ENCODE results near the gene TMEM163. TPM values are rescaled to one million over a fixed set of nuclear protein-coding genes. Genes with fewer than 3 reads are reported as not detected.

TMEM163 gene
- polyA plus RNA-seq, 3 donors = 0.01 TPM; not detected in 2

DNA sequence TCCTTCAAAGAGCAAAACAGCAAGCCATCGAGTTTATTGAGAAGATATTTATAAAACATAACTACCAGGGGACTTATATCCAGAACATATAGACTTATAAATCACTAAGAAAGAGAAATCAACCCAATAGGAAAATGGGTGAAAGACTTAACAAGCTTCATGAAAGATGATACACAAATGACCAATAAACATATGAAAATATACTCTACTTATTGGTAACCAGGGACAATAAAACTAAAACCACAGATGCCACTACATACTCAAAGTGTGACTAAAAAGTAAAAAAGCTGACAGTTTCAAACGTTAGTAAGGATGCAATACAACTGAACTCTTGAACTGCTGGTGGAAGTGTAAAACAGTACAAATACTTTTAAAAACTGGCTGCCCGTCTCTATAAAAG is 154.3 kb downstream of the TMEM163 start:
- Mint-ChIP-seq H3K4me3 (no peak overlapping the region), H3K36me3 (no peaks in the 10 kb centered on the region), H3K4me1 (no peaks in the 10 kb centered on the region), H3K9me3 (peaks cover 0 to 2% (median 0%) of the 10 kb centered on the region in 7 donors), H3K27me3 (ENCODE audit: low read depth in 3 of 3) (peaks cover 2 to 6% (median 2%) of the 10 kb centered on the region in 3 donors), H3K27ac (no peak overlapping the region)
- Histone ChIP-seq H2AFZ (ENCODE audit: insufficient read depth, low read depth, low read length, poor library complexity, severe bottlenecking) (no peak overlapping the region), H3K36me3 (replicated peaks in 1 of 2; ENCODE audit: control insufficient read depth in 1 of 2, insufficient read depth in 2 of 2, low read length in 2 of 2) (no peaks in the 10 kb centered on the region), H3K9ac (ENCODE audit: insufficient read depth, low read length, poor library complexity, severe bottlenecking) (no peak overlapping the region), H3K4me2 (replicated peaks; ENCODE audit: extremely low read depth, low read length, poor library complexity, severe bottlenecking) (no peak overlapping the region), H3K9me3 (replicated peaks in 1 of 2; ENCODE audit: control insufficient read depth in 1 of 2, insufficient read depth in 1 of 2, low read length in 2 of 2) (no peaks in the 10 kb centered on the region), H3K27ac (ENCODE audit: low read depth in 1 of 2, low read length in 2 of 2) (no peak overlapping the region), H3K27me3 (ENCODE audit: control insufficient read depth in 2 of 2, insufficient read depth in 2 of 2, low read length in 2 of 2) (no peaks in the 10 kb centered on the region), H3K4me1 (ENCODE audit: control insufficient read depth in 1 of 2, insufficient read depth in 2 of 2, low read length in 2 of 2) (no peaks in the 10 kb centered on the region), H3K4me3 (replicated peaks in 1 of 3; ENCODE audit: low read depth in 2 of 3, low read length in 3 of 3) (no peak overlapping the region), H4K20me1 (ENCODE audit: insufficient read depth, low read length) (no peaks in the 10 kb centered on the region), H3K79me2 (ENCODE audit: insufficient read depth, low read length) (no peaks in the 10 kb centered on the region)
- intact Hi-C loops (cut with micrococcal nuclease) = no loop called here
- TF ChIP-seq, protein P1, sequence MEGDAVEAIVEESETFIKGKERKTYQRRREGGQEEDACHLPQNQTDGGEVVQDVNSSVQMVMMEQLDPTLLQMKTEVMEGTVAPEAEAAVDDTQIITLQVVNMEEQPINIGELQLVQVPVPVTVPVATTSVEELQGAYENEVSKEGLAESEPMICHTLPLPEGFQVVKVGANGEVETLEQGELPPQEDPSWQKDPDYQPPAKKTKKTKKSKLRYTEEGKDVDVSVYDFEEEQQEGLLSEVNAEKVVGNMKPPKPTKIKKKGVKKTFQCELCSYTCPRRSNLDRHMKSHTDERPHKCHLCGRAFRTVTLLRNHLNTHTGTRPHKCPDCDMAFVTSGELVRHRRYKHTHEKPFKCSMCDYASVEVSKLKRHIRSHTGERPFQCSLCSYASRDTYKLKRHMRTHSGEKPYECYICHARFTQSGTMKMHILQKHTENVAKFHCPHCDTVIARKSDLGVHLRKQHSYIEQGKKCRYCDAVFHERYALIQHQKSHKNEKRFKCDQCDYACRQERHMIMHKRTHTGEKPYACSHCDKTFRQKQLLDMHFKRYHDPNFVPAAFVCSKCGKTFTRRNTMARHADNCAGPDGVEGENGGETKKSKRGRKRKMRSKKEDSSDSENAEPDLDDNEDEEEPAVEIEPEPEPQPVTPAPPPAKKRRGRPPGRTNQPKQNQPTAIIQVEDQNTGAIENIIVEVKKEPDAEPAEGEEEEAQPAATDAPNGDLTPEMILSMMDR (IDR thresholded peaks at IDR 0.05) = no peak
- no peak for DNase-seq
- 70% methylated on average over 2 of the region's 3 CpGs for WGBS (ENCODE audit: insufficient coverage)

DNA sequence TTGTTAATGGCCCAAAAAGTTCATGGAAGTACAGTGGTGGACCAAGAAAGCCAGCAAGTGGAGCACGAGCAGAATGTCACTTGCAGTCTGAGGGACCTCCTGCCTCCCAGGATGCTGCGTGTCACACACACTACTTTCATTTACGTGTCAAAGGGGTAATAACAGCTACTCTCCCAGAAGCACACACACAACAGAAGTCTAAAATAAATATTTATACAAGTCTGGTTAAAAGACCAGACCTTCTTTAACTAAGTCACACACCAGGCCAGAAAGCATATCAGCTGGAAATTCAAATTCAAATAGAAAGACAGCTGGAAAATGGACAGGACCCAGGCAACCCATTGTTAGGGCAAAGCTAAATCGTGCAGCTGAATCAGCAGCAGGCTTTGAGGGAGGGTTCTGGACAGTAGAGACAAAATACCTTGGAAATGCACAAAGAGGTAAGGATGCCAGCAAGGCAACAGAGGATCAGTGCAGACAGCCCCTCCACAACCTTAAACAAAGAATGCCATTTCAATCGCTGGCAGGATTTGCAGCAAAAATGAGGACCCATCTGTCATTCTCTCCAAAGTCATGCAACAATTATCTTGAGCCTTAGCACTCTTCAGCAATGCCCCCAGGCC is 160.5 kb downstream of the TMEM163 start:
- H3K27ac Mint-ChIP-seq = no peak overlapping the region
- no peaks in the 10 kb centered on the region for H3K36me3 Mint-ChIP-seq
- H3K79me2 ChIP-seq (ENCODE audit: insufficient read depth, low read length) = no peaks in the 10 kb centered on the region
- no peak overlapping the region for H2AFZ ChIP-seq (ENCODE audit: insufficient read depth, low read depth, low read length, poor library complexity, severe bottlenecking)
- H3K4me1 Mint-ChIP-seq = no peaks in the 10 kb centered on the region
- peaks cover 0 to 4% (median 4%) of the 10 kb centered on the region in 3 donors for H3K27me3 Mint-ChIP-seq (ENCODE audit: low read depth in 3 of 3)
- no peak overlapping the region for H3K4me3 ChIP-seq (replicated peaks in 1 of 3; ENCODE audit: low read depth in 2 of 3, low read length in 3 of 3)
- DNase-seq = no peak
- intact Hi-C loops (cut with micrococcal nuclease) = no loop called here
- no peaks in the 10 kb centered on the region for H4K20me1 ChIP-seq (ENCODE audit: insufficient read depth, low read length)
- no peak overlapping the region for H3K4me3 Mint-ChIP-seq
- peaks cover 0 to 5% (median 0%) of the 10 kb centered on the region in 7 donors for H3K9me3 Mint-ChIP-seq
- TF ChIP-seq, protein P1 (IDR thresholded peaks at IDR 0.05) = no peak
- H3K9ac ChIP-seq (ENCODE audit: insufficient read depth, low read length, poor library complexity, severe bottlenecking) = no peak overlapping the region
- no peaks in the 10 kb centered on the region for H3K27me3 ChIP-seq (ENCODE audit: control insufficient read depth in 2 of 2, insufficient read depth in 2 of 2, low read length in 2 of 2)
- H3K9me3 ChIP-seq (replicated peaks in 1 of 2; ENCODE audit: control insufficient read depth in 1 of 2, insufficient read depth in 1 of 2, low read length in 2 of 2) = no peaks in the 10 kb centered on the region
- H3K4me1 ChIP-seq (ENCODE audit: control insufficient read depth in 1 of 2, insufficient read depth in 2 of 2, low read length in 2 of 2) = no peaks in the 10 kb centered on the region
- 95% methylated on average over 2 of the region's 5 CpGs for WGBS (ENCODE audit: insufficient coverage)
- no peaks in the 10 kb centered on the region for H3K36me3 ChIP-seq (replicated peaks in 1 of 2; ENCODE audit: control insufficient read depth in 1 of 2, insufficient read depth in 2 of 2, low read length in 2 of 2)
- H3K4me2 ChIP-seq (replicated peaks; ENCODE audit: extremely low read depth, low read length, poor library complexity, severe bottlenecking) = no peak overlapping the region
- no peak overlapping the region for H3K27ac ChIP-seq (ENCODE audit: low read depth in 1 of 2, low read length in 2 of 2)
